ENCODE results near the gene TP73.
"Not testable (repeated sequence)": the region's sequence is repeated elsewhere in the genome, so short reads cannot be mapped to it uniquely, and the experiment has no call there.

The TP73 gene

DNA sequence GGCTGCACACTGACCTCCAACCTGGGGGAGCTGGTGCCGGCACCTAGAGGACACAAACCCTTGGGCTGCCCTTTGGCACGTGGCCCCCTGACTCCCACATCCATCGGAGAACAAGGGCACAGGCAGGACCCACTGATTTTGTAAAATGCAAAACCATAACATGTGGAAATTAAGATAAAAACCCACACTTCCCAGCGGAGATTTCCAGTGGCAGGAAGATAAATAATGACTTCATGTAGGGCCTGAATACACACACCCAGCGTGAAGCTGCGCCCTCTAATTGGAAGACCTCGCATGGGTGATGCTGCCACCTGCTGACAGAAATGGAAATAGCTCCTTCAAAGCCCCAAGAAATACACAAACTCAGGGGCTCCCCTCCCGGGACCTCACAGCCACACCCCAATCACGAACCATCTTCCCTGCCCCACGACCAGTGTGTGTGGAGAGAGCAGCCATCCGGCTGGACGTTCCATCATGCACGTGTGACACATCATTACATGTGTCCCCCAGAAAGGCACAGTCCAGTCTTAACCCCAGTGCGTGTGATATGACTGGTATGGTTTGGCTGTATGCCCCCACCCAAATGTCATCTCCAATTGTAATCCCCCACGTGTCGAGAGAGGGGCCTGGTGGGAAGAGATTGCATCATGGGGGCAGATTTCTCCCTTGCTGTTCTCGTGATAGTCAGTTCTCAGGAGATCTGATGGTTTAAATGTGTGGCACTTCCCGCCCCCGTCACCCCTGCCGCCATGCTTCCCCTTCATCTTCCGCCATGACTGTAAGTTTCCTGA lies 33.2 kb upstream of the TP73 start:
- DNase-seq, result peak in 1 of 2 experiments; percentile 30

DNA sequence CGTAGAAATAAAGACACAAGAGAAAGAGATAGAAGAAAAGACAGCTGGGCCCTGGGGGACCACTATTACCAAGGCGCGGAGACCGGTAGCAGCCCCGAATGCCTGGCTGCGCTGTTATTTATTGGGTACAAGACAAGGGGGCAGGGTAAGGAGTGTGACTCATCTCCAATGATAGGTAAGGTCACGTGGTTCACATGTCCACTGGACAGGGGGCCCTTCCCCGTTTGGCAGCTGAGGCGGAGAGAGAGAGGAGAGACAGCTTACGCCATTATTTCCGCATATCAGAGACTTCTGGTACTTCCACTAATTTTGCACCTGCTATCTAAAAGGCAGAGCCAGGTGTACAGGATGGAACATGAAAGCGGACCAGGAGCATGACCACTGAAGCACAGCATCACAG lies 31.6 kb upstream of the TP73 start:
- DNase-seq, result no peak

- not testable (repeated sequence) for DNase-seq
These were observed 31.1 kb upstream of the TP73 start for GRCh38 chr1:3621151-3621671.

GRCh38 chr1:3622102-3622501 lies 30.2 kb upstream of the TP73 start:
- DNase-seq, result not testable (repeated sequence)

DNA sequence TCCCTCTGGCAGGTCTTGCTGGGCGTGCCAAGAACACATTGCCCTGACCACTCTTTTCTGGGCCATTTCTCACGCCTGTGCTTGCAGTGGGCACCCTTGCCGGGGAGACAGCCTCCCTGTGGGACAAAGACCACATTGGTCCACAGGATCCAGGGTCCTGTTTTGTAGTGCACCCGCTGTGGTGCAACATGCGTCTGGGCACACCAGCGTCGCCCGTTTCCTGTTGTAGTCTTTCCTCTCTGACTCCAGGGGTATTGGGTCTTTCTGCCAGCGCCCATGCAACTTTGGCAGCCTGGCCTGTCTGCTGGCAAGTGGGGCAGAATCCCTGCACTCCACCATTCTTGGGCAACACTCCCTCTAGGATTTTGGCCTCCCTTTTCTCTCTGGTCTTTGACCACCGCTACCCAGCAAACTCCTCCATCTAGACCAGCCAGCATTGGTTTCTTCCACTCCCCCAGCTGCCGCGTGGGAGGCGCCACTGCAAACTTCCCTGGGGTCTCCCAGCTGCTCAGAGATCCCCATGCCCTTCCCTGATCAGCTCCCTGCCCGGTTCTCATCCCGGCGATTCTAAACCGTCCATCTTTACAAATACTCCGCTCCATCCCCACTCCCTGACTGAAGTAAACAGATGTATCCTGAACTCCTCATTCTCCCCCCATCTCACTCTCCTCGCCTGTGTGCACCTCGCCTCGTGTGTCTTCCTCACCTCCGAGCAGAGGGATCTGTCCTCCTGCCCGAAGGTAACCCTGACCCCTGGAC lies 28.7 kb upstream of the TP73 start:
- no peak for DNase-seq

DNA sequence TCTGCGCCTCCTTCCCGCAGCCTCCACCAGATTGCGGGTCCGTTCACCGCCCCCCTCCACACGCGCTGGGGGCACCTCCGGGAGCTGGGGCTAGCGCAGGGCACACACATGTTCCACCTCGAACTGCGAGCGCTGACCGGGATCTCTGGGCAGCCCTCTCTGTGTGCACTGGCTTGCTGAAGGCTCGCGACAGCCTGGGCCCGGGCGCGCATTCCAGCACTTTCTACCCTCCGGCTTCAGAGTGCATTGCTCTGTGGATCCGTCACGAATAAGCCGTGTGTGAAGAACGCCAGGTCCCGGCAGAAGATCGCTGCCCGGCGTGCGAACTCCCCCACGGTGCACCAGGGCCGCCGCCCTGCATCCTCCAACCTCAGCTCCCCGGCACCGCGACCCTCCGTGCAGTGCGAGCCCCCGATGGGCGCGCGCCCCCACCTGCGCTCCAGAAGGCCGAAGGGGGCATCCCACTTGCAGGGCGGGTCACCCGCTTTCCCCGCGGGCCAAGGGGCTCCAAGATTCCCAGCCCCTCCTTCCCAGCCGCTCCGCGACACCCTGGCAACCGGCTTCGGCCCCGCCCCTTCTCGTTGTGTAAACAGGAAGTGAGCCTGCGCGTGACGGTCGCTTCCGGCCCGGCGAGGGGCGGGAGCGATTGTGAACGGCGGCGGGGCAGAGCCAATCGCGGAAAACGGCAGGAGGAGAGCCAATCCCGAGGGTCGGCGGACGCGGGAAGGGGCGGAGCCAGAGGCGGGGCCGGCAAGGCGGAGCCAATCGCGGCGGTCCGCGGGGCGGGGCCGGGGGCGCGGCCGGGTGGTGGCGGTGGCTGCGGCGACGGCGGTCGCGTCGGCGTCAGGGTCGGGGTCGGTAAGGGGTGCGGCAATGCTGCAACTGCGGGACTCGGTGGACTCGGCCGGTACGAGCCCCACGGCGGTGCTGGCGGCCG lies 27.8 kb upstream of the TP73 start, which contains the start of gene TPRG1L:
TSS of gene TPRG1L (plus strand) at position 816 of the 937 bp plus-strand sequence. CDS start at position 874, 58 bp downstream.
- peak; percentile 66 to 86 for DNase-seq

DNA sequence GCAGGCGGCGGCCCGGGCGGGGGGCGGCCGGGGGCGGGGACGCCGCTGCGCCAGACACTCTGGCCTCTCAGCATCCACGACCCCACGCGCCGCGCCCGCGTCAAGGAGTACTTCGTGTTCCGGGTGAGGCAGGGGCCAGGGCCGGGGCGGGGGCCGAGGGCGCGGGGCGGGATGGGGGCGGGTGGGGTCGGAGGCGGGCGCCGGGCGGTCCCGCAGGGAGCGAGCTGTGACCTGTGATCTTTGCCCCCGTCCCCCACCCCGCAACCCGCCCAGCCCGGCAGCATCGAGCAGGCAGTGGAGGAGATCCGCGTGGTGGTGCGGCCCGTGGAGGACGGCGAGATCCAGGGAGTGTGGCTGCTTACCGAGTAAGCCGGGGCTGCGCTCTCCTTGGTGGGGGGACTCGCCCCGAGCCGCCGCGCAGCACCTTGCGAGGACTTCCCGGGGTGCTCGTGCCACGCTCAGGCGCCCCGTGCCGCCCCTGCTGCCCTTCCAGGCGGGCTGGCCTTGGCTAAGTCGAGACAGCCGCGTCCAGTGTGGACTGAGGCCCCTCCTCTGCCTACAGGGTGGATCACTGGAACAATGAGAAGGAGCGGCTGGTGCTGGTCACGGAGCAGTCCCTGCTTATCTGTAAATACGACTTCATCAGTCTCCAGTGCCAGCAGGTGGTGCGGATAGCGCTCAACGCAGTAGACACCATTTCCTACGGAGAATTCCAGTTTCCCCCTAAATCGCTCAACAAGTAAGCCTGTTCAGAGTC lies 27.0 kb upstream of the TP73 start:
- DNase-seq, result no peak

DNA sequence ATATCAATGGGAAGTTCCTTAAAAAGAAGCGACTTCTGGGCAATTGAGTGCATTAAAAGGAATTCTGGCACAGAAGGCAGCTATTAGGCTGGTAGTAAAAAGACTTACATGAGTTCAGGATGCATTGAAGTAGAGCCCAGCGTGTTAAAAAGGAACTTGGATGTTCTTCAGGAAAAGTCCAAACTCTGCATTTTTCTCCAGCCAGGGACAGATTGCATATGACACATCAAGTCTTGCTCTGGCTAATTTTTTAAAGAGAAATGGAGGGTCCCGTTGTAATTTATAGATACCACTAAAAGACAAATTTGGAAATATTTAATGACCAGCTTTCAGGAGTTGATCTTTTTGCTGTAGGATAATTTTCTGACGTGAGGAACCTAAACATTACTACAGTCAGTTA lies 26.3 kb upstream of the TP73 start:
- no peak for DNase-seq

GRCh38 chr1:3627515-3628253 lies 24.6 kb upstream of the TP73 start:
- DNase-seq, result no peak

- no peak for DNase-seq
These were observed 23.9 kb upstream of the TP73 start for GRCh38 chr1:3628445-3628844.

- no peak for DNase-seq
These were observed 22.7 kb upstream of the TP73 start for GRCh38 chr1:3629561-3630160.

DNA sequence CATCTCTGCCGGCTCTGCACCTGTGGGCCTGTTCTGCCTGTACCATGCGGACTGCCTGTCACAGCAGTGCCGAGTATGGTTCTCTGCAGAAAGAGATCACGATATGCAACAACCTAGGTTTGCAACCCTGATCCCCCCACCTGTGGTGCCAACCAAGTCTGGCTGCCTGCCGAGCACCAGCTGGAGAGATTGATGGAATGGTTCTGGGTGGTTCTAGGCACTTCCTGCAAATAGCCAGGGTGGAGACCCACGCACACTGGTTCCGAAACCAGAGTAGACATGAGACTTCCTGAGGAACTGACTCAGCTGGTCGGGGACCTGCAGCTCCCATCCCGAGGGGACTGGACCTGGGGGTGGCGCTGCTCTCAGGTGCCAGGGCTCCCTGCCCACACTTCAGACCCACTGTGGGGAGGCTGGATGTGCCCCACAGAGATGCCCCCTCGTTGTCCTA lies 22.1 kb upstream of the TP73 start:
- DNase-seq, result no peak

DNA sequence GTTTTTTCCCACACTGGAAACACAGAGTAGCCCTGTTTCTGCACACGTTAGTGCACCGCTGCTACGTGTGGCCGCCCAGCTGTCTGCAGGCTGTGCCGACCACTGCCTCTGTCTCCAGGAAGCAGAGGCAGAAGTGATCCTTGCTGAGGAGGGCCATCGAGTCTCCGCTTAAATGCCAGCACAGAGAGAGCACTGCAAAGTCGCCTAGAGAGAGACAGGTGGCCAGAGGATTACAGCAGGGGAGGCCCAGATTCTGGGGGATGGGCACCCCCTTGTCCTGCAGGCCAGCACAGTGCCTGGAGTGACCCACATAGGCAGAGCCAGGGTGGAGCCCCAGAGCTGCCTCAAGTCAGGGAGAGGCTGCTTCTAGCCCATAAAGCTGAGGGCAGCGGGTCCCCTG lies 21.4 kb upstream of the TP73 start:
- no peak for DNase-seq

- DNase-seq, result no peak
These were observed 20.7 kb upstream of the TP73 start for GRCh38 chr1:3631320-3632260.

DNA sequence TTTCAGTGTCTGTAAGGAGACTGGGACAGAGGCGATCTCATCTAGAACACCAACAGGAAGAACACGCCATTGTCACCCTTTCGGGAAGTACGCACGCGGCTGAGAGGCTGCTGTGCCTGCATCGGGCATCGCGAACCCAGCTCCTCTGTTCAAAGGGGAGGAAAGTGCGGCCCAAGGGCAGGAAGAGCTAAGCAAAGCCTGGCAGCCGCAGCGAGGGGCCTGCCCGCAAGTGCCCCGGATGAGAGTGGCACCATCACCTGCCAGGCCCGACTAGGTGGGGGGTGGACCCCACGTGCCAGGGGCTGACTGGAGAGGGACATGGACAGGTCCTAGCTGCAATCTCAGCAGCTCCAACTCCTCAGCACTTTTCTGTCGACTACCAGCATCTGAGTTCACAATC lies 20.0 kb upstream of the TP73 start:
- DNase-seq, result no peak

DNA sequence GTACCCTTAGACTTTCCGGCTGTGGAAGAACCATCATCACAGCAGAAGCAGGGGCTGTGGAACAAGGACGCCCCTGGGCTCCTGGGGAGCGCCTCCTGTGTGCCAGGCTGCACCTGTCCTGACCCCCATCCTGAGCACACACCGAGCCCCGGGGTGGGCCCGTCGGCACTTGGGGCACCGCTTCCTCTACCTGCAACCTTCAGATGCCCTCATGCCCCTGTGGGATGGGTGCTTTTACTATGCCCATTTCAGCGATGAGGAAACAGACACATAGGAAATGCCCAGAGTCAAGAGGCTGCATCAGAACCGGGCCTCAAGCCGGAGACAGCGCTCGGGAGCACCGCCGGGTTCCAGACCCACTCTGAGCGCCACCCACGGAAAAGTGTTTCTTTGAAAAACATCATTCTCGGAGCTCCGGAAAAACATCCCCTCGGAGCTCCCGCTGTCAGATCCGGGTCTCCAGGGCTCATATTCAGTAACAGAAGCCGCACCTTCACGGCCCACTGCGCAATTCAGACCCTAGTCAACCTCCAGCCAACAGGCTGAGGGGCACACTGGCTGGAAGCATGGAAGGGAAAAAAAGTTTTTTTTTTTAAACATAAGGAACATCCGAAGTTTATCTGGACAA lies 19.5 kb upstream of the TP73 start:
- no peak for DNase-seq

DNA sequence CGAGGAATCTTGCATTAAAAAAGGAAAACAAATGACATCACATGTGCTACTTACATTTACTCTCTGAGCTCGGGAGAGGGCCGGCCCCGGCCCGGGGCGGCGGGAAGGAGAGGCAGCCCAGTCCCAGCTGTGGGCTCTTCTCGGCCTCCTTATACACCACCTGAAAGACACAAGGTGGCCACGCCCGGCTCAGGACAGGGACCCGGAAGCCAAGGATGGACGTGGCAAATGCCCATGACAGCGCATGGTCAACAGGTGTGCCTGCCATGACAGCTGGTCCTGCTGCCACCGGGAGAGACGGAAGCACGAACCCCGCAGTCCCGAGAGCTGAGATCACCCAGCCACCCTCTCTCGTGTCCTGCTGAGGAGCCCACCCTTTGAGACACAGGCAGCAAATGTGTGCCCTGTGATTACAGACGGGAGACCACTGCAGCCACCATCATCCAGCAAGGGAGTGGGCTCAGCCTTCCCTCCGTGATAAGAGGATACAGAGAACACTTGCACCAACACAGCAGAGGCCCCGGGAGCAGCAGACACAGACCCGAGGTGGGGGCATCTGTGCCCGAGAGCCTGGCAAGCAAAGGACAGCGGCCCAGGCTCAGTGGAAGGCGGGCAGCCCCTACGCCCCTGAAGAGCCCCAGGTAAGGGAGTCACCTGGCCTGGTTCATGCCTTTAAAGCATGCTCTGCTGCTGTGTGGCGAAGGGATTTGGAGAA lies 18.8 kb upstream of the TP73 start:
- no peak for DNase-seq

- DNase-seq, result no peak
These were observed 18.1 kb upstream of the TP73 start for GRCh38 chr1:3634059-3634800.

All from NCI-H187 (cell line).